OCI-LY3 (cell line): ENCODE results near the gene SIRPB2.

Source experiments
- CTCF ChIP-seq: fragments of 200-600, 300-600 bp; sonication (generic); IDR thresholded peaks from 2 replicates; pipeline ENCODE4 v1.5.1; 2014; ENCODE audit warnings: antibody characterized with exemption, low read length, low read depth
- EZH2phosphoT487 ChIP-seq: fragments of 200-600 bp; shearing (Covaris generic); IDR thresholded peaks from 2 replicates; pipeline ENCODE4 v1.6.1; 2018; ENCODE audit warnings: antibody characterized with exemption, mixed run types, low read depth

- TF ChIP-seq EZH2phosphoT487, result no peak
- TF ChIP-seq CTCF, result no peak
These were observed 48.7 kb upstream of the SIRPB2 start for GRCh38 chr20:1539816-1540419.
